SK-N-SH (cell line): ENCODE data around the gene TBX4. TPM values are rescaled to one million over a fixed set of nuclear protein-coding genes. Genes with fewer than 3 reads are reported as not detected.

Source experiments
- CTCF ChIA-PET: fragments of 300-600, 350-600 bp; formaldehyde crosslinking; extraction: SDS; loops from one replicate; lab custom pipeline; 2021; lab: Yijun Ruan, JAX
- POLR2A ChIA-PET: fragments of 350-600 bp; sonication (Branson Sonifier 250); formaldehyde crosslinking; extraction: SDS; loops from one replicate; lab custom pipeline; 2020; ENCODE audit warnings: antibody characterized with exemption, inconsistent platforms; lab: Yijun Ruan, JAX
- DNase-seq: peaks from one replicate; pipeline ENCODE4 v3.0.0; 2012
- H2AFZ ChIP-seq: fragments of 200-600 bp; sonication (generic); 2 replicates; pipeline ENCODE4 v1.8.1; 2016; ENCODE audit warnings: antibody characterized with exemption, mild to moderate bottlenecking, low read depth
- H3F3A ChIP-seq: fragments of 200-600 bp; sonication (generic); replicated peaks from 2 replicates; pipeline ENCODE3; 2016; ENCODE audit warnings: antibody characterized with exemption, mild to moderate bottlenecking; ENCODE audit not compliant: insufficient read depth
- H3K27ac ChIP-seq, 2 experiments: fragments of 200-500 bp in 1 of 2; fragments of 200-600 bp in 1 of 2; sonication (Bioruptor generic) in 1 of 2; sonication (generic), shearing (Covaris generic) in 1 of 2; 2 replicates each; pipeline versions ENCODE4 v1.5.1 to v1.6.1; 2014 to 2016; ENCODE audit warnings: low read depth in 2 of 2, inconsistent platforms in 1 of 2, low read length in 1 of 2, mild to moderate bottlenecking in 1 of 2, mixed read lengths in 1 of 2
- H3K27me3 ChIP-seq: fragments of 200-600 bp; sonication (generic), shearing (Covaris generic); 2 replicates; pipeline ENCODE4 v1.6.1; 2016; ENCODE audit warnings: mixed run types; ENCODE audit not compliant: insufficient read depth
- H3K36me3 ChIP-seq, 2 experiments: fragments of 200-500 bp in 1 of 2; fragments of 200-600 bp in 1 of 2; sonication (Bioruptor generic) in 1 of 2; sonication (generic) in 1 of 2; replicated peaks in 1 of 2; 2 replicates each; pipeline versions ENCODE3 to v1.5.1; 2014 to 2016; ENCODE audit warnings: low read length in 1 of 2, mild to moderate bottlenecking in 1 of 2; ENCODE audit not compliant: insufficient read depth in 2 of 2, control insufficient read depth in 1 of 2
- H3K4me1 ChIP-seq, 2 experiments: fragments of 200-500 bp in 1 of 2; fragments of 200-600 bp in 1 of 2; sonication (Bioruptor generic) in 1 of 2; sonication (generic), shearing (Covaris generic) in 1 of 2; 2 replicates each; pipeline versions ENCODE4 v1.5.1 to v1.6.1; 2014 to 2016; ENCODE audit warnings: low read depth in 1 of 2, low read length in 1 of 2, mixed run types in 1 of 2; ENCODE audit not compliant: insufficient read depth in 2 of 2, control insufficient read depth in 1 of 2
- H3K4me2 ChIP-seq: fragments of 200-600 bp; sonication (generic), shearing (Covaris generic); 2 replicates; pipeline ENCODE4 v1.6.1; 2017; ENCODE audit warnings: mixed run types
- H3K4me3 ChIP-seq, 2 experiments: fragments of 200-500 bp in 1 of 2; fragments of 200-600 bp in 1 of 2; sonication (Bioruptor generic) in 1 of 2; sonication (generic), shearing (Covaris generic) in 1 of 2; 2 replicates each; pipeline versions ENCODE4 v1.5.1 to v1.8.1; 2014 to 2016; ENCODE audit warnings: low read depth in 2 of 2, inconsistent platforms in 1 of 2, low read length in 1 of 2, mild to moderate bottlenecking in 1 of 2, mixed read lengths in 1 of 2, moderate library complexity in 1 of 2
- H3K79me2 ChIP-seq: fragments of 200-600 bp; sonication (generic); 2 replicates; pipeline ENCODE4 v1.8.1; 2017; ENCODE audit warnings: mild to moderate bottlenecking; ENCODE audit not compliant: insufficient read depth
- H3K9ac ChIP-seq: fragments of 200-600 bp; sonication (generic); 2 replicates; pipeline ENCODE4 v1.6.1; 2017; ENCODE audit warnings: mixed run types
- H3K9me2 ChIP-seq: fragments of 200-600 bp; sonication (generic); 2 replicates; pipeline ENCODE4 v1.6.1; 2017; ENCODE audit warnings: mixed run types
- H3K9me3 ChIP-seq: fragments of 200-600 bp; sonication (generic); 2 replicates; pipeline ENCODE4 v1.6.1; 2017; ENCODE audit warnings: mixed run types, mild to moderate bottlenecking, moderate library complexity
- H4K20me1 ChIP-seq: fragments of 200-600 bp; sonication (generic); 2 replicates; pipeline ENCODE4 v1.6.1; 2017; ENCODE audit warnings: mild to moderate bottlenecking, mixed run types; ENCODE audit not compliant: insufficient read depth
- FOSL2 ChIP-seq: IDR thresholded peaks from 2 replicates; pipeline ENCODE4 v1.4.0; 2012; ENCODE audit warnings: low read depth, mild to moderate bottlenecking, moderate library complexity, borderline replicate concordance
- GABPA ChIP-seq: IDR thresholded peaks from 2 replicates; pipeline ENCODE4 v1.4.0; 2012; ENCODE audit warnings: low read depth, mild to moderate bottlenecking
- GATA2 ChIP-seq: sonication (generic); formaldehyde crosslinking; IDR thresholded peaks from 2 replicates; pipeline ENCODE4 v1.5.0; 2020; ENCODE audit warnings: mild to moderate bottlenecking, missing genetic modification reagents
- JUND ChIP-seq: IDR thresholded peaks from 2 replicates; pipeline ENCODE4 v1.4.0; 2012
- MXI1 ChIP-seq: IDR thresholded peaks from 2 replicates; pipeline ENCODE4 v1.6.1; 2012; ENCODE audit warnings: mild to moderate bottlenecking, low read depth, low read length, improper control_type of control experiment
- NFIC ChIP-seq: IDR thresholded peaks from 2 replicates; pipeline ENCODE4 v1.4.0; 2012; ENCODE audit warnings: borderline replicate concordance
- RAD21 ChIP-seq: IDR thresholded peaks from 2 replicates; pipeline ENCODE4 v1.6.1; 2012; ENCODE audit warnings: mild to moderate bottlenecking, low read length
- RCOR1 ChIP-seq: fragments of 150-350 bp; IDR thresholded peaks from 2 replicates; pipeline ENCODE4 v1.6.1; 2017; ENCODE audit warnings: antibody characterized with exemption, low read length
- RFX5 ChIP-seq: IDR thresholded peaks from 2 replicates; pipeline ENCODE4 v1.6.1; 2012; ENCODE audit warnings: mild to moderate bottlenecking, improper control_type of control experiment, low read length
- RXRA ChIP-seq: IDR thresholded peaks from 2 replicates; pipeline ENCODE4 v1.4.0; 2012; ENCODE audit warnings: low read depth, mild to moderate bottlenecking, borderline replicate concordance
- TAF1 ChIP-seq: IDR thresholded peaks from 2 replicates; pipeline ENCODE4 v1.6.1; 2012; ENCODE audit warnings: low read depth, mild to moderate bottlenecking, low read length, moderate library complexity, borderline replicate concordance
- TCF12 ChIP-seq: IDR thresholded peaks from 2 replicates; pipeline ENCODE4 v1.4.0; 2012
- TEAD4 ChIP-seq: IDR thresholded peaks from 2 replicates; pipeline ENCODE4 v1.4.0; 2012; ENCODE audit warnings: mild to moderate bottlenecking, borderline replicate concordance; ENCODE audit not compliant: insufficient read depth
- WGBS: methylation state at CpG from one replicate; pipeline ENCODE4 v1.1.6; 2017; ENCODE audit warnings: low lambda C conversion rate; 5-methylcytosine and 5-hydroxymethylcytosine counted together
- polyA plus RNA-seq, 3 experiments: library from polyadenylated mRNA; depleted of rRNA; stranded (reverse); fragments of >200 nt; gene quantifications; 2 replicates each; pipeline ENCODE4 v1.2.3, GENCODE V29; 2012
- TF ChIP-seq, protein P1 (sequence below): IDR thresholded peaks from 2 replicates; pipeline ENCODE4 v1.4.0; 2012; ENCODE audit warnings: low read depth, borderline replicate concordance
- TF ChIP-seq, protein P2 (sequence below): IDR thresholded peaks from 2 replicates; pipeline ENCODE4 v1.6.1; 2012; ENCODE audit warnings: mild to moderate bottlenecking, low read depth, low read length, moderate library complexity
- TF ChIP-seq, protein P3 (sequence below): IDR thresholded peaks from 2 replicates; pipeline ENCODE4 v1.4.0; 2012; ENCODE audit warnings: low read depth
- TF ChIP-seq, protein P4 (sequence below): fragments of 200-600 bp; sonication (generic); IDR thresholded peaks from 2 replicates; pipeline ENCODE4 v1.6.1; 2017; ENCODE audit warnings: antibody characterized with exemption, mild to moderate bottlenecking, moderate library complexity
- TF ChIP-seq, protein P5 (sequence below): fragments of 150-350 bp; IDR thresholded peaks from 2 replicates; pipeline ENCODE4 v1.6.1; 2017; ENCODE audit warnings: antibody characterized with exemption, low read length, low read depth, borderline replicate concordance

The TBX4 gene
- polyA plus RNA-seq, 1 of the 3 experiments (the other 2 are of a cell fraction): 0.02 TPM

DNA sequence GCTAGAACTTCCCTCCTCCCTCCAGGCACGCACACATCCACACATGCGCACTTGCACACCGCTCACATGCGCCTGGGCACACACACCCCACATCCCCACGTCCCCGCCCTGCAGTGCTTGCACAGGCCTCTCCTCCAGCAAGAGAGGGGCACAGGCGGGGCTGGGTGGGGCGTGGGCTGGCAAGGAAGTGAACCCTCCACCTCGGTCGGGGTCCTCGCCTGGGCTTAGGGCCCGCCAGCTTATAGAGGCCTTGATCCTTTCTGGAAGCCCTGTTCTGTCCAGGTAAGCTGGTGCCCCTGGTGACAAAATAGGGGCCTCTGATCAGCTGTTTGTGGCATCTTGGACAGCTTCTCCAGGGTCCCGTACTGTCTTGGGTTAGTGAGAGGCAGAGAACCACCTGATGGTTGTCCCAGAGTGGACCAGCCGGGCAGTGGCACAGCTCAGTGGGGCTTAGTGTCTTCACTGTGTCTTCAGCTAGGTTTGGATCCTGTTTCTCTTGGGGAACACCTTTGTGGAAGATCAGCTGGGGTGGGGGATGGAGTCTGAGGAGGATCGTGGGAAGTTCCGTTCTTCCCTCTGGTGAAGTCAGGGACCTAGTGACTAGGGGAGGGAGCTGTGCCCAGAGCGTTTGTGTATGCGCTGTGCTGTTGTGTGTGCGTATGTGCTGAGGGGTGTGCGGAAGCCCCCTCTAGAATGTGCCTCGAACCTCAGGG lies 12.1 kb downstream of the TBX4 start:
- no peak for DNase-seq
- CTCF ChIA-PET: interaction anchor here (0.9 to 2.9 kb wide), 8 partner anchors 9 to 74 kb away, joined by 3 to 12 read pairs (median 4); no protein-coding TSS in a partner anchor
- peaks cover 0 to 29% of the 10 kb centered on the region in 2 experiments; a peak in 1 of 4 replicates for H3K4me1 ChIP-seq
- no peaks in the 10 kb centered on the region for H3K9me3 ChIP-seq
- no peaks in the 10 kb centered on the region for H3K27me3 ChIP-seq
- TF ChIP-seq GABPA (no peak), RXRA (no peak), GATA2 (CRISPR knock-in tag) (no peak), TEAD4 (no peak)
- TF ChIP-seq, protein P1, sequence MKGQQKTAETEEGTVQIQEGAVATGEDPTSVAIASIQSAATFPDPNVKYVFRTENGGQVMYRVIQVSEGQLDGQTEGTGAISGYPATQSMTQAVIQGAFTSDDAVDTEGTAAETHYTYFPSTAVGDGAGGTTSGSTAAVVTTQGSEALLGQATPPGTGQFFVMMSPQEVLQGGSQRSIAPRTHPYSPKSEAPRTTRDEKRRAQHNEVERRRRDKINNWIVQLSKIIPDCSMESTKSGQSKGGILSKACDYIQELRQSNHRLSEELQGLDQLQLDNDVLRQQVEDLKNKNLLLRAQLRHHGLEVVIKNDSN: no peak
- TF ChIP-seq, protein P2, sequence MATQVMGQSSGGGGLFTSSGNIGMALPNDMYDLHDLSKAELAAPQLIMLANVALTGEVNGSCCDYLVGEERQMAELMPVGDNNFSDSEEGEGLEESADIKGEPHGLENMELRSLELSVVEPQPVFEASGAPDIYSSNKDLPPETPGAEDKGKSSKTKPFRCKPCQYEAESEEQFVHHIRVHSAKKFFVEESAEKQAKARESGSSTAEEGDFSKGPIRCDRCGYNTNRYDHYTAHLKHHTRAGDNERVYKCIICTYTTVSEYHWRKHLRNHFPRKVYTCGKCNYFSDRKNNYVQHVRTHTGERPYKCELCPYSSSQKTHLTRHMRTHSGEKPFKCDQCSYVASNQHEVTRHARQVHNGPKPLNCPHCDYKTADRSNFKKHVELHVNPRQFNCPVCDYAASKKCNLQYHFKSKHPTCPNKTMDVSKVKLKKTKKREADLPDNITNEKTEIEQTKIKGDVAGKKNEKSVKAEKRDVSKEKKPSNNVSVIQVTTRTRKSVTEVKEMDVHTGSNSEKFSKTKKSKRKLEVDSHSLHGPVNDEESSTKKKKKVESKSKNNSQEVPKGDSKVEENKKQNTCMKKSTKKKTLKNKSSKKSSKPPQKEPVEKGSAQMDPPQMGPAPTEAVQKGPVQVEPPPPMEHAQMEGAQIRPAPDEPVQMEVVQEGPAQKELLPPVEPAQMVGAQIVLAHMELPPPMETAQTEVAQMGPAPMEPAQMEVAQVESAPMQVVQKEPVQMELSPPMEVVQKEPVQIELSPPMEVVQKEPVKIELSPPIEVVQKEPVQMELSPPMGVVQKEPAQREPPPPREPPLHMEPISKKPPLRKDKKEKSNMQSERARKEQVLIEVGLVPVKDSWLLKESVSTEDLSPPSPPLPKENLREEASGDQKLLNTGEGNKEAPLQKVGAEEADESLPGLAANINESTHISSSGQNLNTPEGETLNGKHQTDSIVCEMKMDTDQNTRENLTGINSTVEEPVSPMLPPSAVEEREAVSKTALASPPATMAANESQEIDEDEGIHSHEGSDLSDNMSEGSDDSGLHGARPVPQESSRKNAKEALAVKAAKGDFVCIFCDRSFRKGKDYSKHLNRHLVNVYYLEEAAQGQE: no peak
- TF ChIP-seq, all 33 proteins: peak for 0
- H3K4me3 ChIP-seq: no peak overlapping the region
- H2AFZ ChIP-seq: no peak overlapping the region
- no peaks in the 10 kb centered on the region for H3K9me2 ChIP-seq
- WGBS: 89% methylated on average over 20 of the region's 21 CpGs
- POLR2A ChIA-PET: interaction anchor here (0.9 kb wide), 1 partner anchor 10 kb away, joined by 3 read pairs; no protein-coding TSS in a partner anchor
- no peak overlapping the region for H3K27ac ChIP-seq
- H3K9ac ChIP-seq: no peak overlapping the region
- no peaks in the 10 kb centered on the region for H3F3A ChIP-seq
- H3K79me2 ChIP-seq: no peaks in the 10 kb centered on the region
- H3K36me3 ChIP-seq: no peaks in the 10 kb centered on the region
- H4K20me1 ChIP-seq: no peaks in the 10 kb centered on the region
- H3K4me2 ChIP-seq: no peak overlapping the region

DNA sequence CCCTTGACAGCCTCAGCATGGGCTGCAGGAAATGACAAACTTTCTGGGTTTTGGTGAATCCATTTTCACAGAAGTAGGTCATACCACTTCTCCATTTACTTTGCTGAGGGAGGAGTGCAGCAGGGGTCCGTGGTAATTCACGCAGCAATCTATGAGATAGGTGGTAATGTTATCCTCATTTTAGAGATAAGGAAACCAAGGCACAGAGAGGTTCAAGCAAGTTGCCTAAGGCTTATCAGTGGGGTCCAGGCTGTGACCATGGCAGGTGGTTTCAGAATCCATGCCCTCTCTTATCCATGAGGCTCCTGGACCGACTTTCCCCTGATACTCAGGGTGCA lies 12.6 kb downstream of the TBX4 start:
- Histone ChIP-seq H3K36me3 (no peaks in the 10 kb centered on the region), H2AFZ (no peak overlapping the region), H3K4me2 (no peak overlapping the region), H3K4me3 (no peak overlapping the region), H3K9me2 (no peaks in the 10 kb centered on the region), H3K27ac (no peak overlapping the region), H3K4me1 (peaks cover 0 to 29% of the 10 kb centered on the region in 2 experiments; a peak in 1 of 4 replicates), H4K20me1 (no peaks in the 10 kb centered on the region), H3K27me3 (no peaks in the 10 kb centered on the region), H3F3A (no peaks in the 10 kb centered on the region), H3K9me3 (no peaks in the 10 kb centered on the region), H3K79me2 (no peaks in the 10 kb centered on the region), H3K9ac (no peak overlapping the region)
- POLR2A ChIA-PET: interaction anchor here (0.9 kb wide), 1 partner anchor 9 kb away, joined by 3 read pairs; no protein-coding TSS in a partner anchor
- no peak for DNase-seq
- WGBS: 80% methylated on average over 3 of the region's 3 CpGs
- CTCF ChIA-PET: interaction anchor here (0.6 to 2.9 kb wide), 7 partner anchors 8 to 110 kb away, joined by 3 to 12 read pairs (median 3); no protein-coding TSS in a partner anchor
- TF ChIP-seq, protein P3, sequence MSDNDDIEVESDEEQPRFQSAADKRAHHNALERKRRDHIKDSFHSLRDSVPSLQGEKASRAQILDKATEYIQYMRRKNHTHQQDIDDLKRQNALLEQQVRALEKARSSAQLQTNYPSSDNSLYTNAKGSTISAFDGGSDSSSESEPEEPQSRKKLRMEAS: no peak
- TF ChIP-seq RAD21 (no peak), JUND (no peak), TCF12 (no peak), NFIC (no peak), MXI1 (no peak), RFX5 (no peak), TAF1 (no peak), GATA2 (CRISPR knock-in tag) (no peak), FOSL2 (no peak), RCOR1 (no peak)
- TF ChIP-seq, protein P4, sequence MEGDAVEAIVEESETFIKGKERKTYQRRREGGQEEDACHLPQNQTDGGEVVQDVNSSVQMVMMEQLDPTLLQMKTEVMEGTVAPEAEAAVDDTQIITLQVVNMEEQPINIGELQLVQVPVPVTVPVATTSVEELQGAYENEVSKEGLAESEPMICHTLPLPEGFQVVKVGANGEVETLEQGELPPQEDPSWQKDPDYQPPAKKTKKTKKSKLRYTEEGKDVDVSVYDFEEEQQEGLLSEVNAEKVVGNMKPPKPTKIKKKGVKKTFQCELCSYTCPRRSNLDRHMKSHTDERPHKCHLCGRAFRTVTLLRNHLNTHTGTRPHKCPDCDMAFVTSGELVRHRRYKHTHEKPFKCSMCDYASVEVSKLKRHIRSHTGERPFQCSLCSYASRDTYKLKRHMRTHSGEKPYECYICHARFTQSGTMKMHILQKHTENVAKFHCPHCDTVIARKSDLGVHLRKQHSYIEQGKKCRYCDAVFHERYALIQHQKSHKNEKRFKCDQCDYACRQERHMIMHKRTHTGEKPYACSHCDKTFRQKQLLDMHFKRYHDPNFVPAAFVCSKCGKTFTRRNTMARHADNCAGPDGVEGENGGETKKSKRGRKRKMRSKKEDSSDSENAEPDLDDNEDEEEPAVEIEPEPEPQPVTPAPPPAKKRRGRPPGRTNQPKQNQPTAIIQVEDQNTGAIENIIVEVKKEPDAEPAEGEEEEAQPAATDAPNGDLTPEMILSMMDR: no peak
- TF ChIP-seq, protein P5, sequence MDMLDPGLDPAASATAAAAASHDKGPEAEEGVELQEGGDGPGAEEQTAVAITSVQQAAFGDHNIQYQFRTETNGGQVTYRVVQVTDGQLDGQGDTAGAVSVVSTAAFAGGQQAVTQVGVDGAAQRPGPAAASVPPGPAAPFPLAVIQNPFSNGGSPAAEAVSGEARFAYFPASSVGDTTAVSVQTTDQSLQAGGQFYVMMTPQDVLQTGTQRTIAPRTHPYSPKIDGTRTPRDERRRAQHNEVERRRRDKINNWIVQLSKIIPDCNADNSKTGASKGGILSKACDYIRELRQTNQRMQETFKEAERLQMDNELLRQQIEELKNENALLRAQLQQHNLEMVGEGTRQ: no peak
